Neural progenitor cell (in vitro differentiated cells): ENCODE results near the gene SDK2. TPM values are rescaled to one million over a fixed set of nuclear protein-coding genes. Genes with fewer than 3 reads are reported as not detected.
A peak's percentile ranks its signal among the peaks of the same experiment; 100 is the strongest.

Experiments
- DNase-seq: peaks from one replicate; pipeline ENCODE4 v3.0.0-alpha.2; 2016; ENCODE audit warnings: low spot score
- H2AFZ ChIP-seq: fragments of 200-600 bp; sonication (generic); replicated peaks from 2 replicates; pipeline ENCODE4 v1.6.1; 2016; ENCODE audit warnings: antibody characterized with exemption
- H3F3A ChIP-seq: fragments of 200-600 bp; sonication (generic); 2 replicates; pipeline ENCODE4 v1.6.1; 2016; ENCODE audit warnings: antibody characterized with exemption, low read depth
- H3K27ac ChIP-seq: fragments of 200-600 bp; sonication (generic); 2 replicates; pipeline ENCODE4 v1.5.1; 2016; ENCODE audit warnings: mild to moderate bottlenecking
- H3K27me3 ChIP-seq: fragments of 200-600 bp; sonication (generic); 2 replicates; pipeline ENCODE4 v1.6.1; 2016; ENCODE audit warnings: mild to moderate bottlenecking, moderate library complexity
- H3K36me3 ChIP-seq: fragments of 200-600 bp; sonication (generic); 2 replicates; pipeline ENCODE4 v1.5.1; 2016
- H3K4me1 ChIP-seq: fragments of 200-600 bp; sonication (generic); 2 replicates; pipeline ENCODE4 v1.6.1; 2016; ENCODE audit warnings: mixed run types
- H3K4me2 ChIP-seq: fragments of 200-600 bp; sonication (generic); 2 replicates; pipeline ENCODE4 v1.6.1; 2016
- H3K4me3 ChIP-seq: fragments of 200-600 bp; sonication (generic); 2 replicates; pipeline ENCODE4 v1.5.1; 2016
- H3K79me2 ChIP-seq: fragments of 200-600 bp; sonication (generic); 2 replicates; pipeline ENCODE4 v1.6.1; 2016; ENCODE audit warnings: low read depth
- H3K9ac ChIP-seq: fragments of 200-600 bp; sonication (generic); 2 replicates; pipeline ENCODE4 v1.6.1; 2016
- H3K9me3 ChIP-seq: fragments of 200-600 bp; sonication (generic); 2 replicates; pipeline ENCODE4 v1.5.1; 2016; ENCODE audit warnings: low read depth
- H4K20me1 ChIP-seq: fragments of 200-600 bp; sonication (generic); 2 replicates; pipeline ENCODE4 v1.6.1; 2016; ENCODE audit warnings: low read depth
- H3K27ac Mint-ChIP-seq: 3 replicates; pipeline ENCODE4 v1.8.0; 2021; ENCODE audit warnings: mixed read lengths
- H3K27me3 Mint-ChIP-seq: 2 replicates; pipeline ENCODE4 v1.8.0; 2022; ENCODE audit warnings: low read depth, mild to moderate bottlenecking, inconsistent platforms, moderate library complexity, mixed read lengths; ENCODE audit not compliant: insufficient read depth
- H3K36me3 Mint-ChIP-seq: 3 replicates; pipeline ENCODE4 v1.8.0; 2021; ENCODE audit warnings: mixed read lengths
- H3K4me1 Mint-ChIP-seq: 3 replicates; pipeline ENCODE4 v1.8.0; 2021; ENCODE audit warnings: mixed read lengths
- H3K4me3 Mint-ChIP-seq: 3 replicates; pipeline ENCODE4 v1.8.0; 2021; ENCODE audit warnings: mild to moderate bottlenecking, moderate library complexity, mixed read lengths
- H3K9me3 Mint-ChIP-seq: 3 replicates; pipeline ENCODE4 v1.8.0; 2020; ENCODE audit warnings: mixed read lengths
- CTCF ChIP-seq: fragments of 200-600 bp; sonication (generic); IDR thresholded peaks from 2 replicates; pipeline ENCODE4 v1.5.1; 2017; ENCODE audit warnings: antibody characterized with exemption, mild to moderate bottlenecking
- EZH2 ChIP-seq: fragments of 200-600 bp; sonication (generic); IDR thresholded peaks from 2 replicates; pipeline ENCODE4 v1.6.1; 2017; ENCODE audit warnings: antibody characterized with exemption, mild to moderate bottlenecking, moderate library complexity
- EZH2phosphoT487 ChIP-seq: fragments of 200-600 bp; sonication (generic); IDR thresholded peaks from 2 replicates; pipeline ENCODE4 v1.6.1; 2017; ENCODE audit warnings: antibody characterized with exemption
- total RNA-seq: library from RNA; depleted of rRNA; stranded (reverse); fragments of >200 nt; gene quantifications from 2 replicates; pipeline ENCODE4 v1.2.3, GENCODE V29; 2015; ENCODE audit warnings: low replicate concordance

Gene SDK2
- total RNA-seq, 1 donor from 2014 or later: 15.3 TPM

DNA sequence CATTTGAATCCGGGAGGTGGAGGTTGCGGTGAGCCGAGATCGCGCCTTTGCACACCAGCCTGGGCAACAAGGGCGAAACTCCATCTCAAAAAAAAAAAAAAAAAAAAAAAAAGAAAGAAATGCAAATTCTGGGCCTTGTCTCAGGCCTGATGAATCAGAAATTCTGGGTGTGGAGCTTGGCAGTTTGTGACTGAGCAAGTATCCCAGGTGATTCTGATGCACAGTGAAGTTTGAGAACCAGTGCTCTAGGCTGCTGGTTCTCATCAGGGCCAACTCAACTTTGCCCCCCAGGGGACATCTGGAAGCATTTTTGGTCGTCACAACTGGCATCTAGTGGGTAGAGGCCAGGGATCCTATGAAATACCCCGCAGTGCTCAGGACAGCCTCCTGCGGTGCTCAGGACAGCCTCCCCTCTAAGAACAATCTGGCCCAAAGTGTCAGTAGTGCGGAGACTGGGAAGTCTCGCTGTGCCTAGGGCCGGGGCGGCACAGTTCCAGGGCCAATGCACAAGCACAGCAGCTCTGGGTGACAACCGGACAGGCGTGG, 55.9 kb downstream of the SDK2 start:
- Histone ChIP-seq H3K27me3 (no peaks in the 10 kb centered on the region), H2AFZ (no peak overlapping the region), H3K4me3 (no peak overlapping the region), H3K4me1 (peaks cover 27% of the 10 kb centered on the region), H3K9me3 (no peaks in the 10 kb centered on the region), H4K20me1 (peaks cover 100% of the 10 kb centered on the region), H3K36me3 (no peaks in the 10 kb centered on the region), H3K79me2 (peaks cover 9% of the 10 kb centered on the region), H3K27ac (no peak overlapping the region), H3F3A (peaks cover 23% of the 10 kb centered on the region), H3K4me2 (no peak overlapping the region), H3K9ac (no peak overlapping the region)
- H3K27ac Mint-ChIP-seq: no peak overlapping the region
- TF ChIP-seq CTCF (no peak), EZH2phosphoT487 (no peak), EZH2 (no peak)
- H3K9me3 Mint-ChIP-seq: no peaks in the 10 kb centered on the region
- peaks cover 81% of the 10 kb centered on the region for H3K4me1 Mint-ChIP-seq
- H3K27me3 Mint-ChIP-seq: peaks cover 2% of the 10 kb centered on the region
- H3K4me3 Mint-ChIP-seq: no peak overlapping the region
- no peak for DNase-seq
- peaks cover 4% of the 10 kb centered on the region for H3K36me3 Mint-ChIP-seq

DNA sequence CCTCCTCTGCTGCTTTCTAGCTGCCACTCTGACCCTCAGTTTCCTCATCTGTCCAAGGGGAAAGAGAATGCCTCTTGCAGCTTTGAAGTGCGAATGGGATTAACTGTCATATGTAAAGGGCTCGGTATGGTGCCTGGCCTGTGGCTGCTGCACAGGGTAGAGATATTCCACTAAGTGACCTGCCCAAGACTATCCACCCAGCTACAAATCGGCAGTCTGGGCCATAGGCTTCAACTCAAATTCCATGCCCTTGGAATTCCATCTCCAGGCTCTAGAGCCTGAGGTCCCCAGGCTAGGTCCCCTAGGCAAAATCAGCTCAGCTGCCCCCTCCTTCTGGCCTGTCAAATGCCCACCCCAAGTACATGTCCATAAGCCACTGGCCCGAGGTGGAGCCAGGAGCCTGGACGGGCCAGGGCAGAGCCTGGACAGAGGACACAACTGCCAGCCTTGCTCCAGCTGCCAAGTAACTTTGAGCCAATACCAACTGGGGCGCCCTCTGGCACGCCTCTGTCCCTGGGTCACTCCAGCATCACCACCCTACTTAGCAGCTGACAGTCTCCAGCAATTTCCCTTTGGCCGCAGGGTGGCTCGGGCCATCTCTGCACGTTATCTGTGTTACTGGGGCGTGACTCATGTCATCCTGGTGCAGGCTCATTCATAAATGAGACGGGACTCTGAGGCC, 57.2 kb downstream of the SDK2 start:
- peaks cover 23% of the 10 kb centered on the region for H3F3A ChIP-seq
- Mint-ChIP-seq H3K4me1 (peaks cover 80% of the 10 kb centered on the region), H3K27ac (no peak overlapping the region), H3K4me3 (no peak overlapping the region), H3K36me3 (peaks cover 4% of the 10 kb centered on the region), H3K9me3 (no peaks in the 10 kb centered on the region), H3K27me3 (peaks cover 6% of the 10 kb centered on the region)
- no peak overlapping the region for H2AFZ ChIP-seq
- no peak overlapping the region for H3K4me2 ChIP-seq
- H3K27me3 ChIP-seq: no peaks in the 10 kb centered on the region
- TF ChIP-seq EZH2phosphoT487 (no peak), CTCF (no peak), EZH2 (no peak)
- peaks cover 6% of the 10 kb centered on the region for H3K79me2 ChIP-seq
- no peak for DNase-seq
- no peak overlapping the region for H3K4me3 ChIP-seq
- H3K4me1 ChIP-seq: peaks cover 27% of the 10 kb centered on the region
- no peaks in the 10 kb centered on the region for H3K36me3 ChIP-seq
- no peaks in the 10 kb centered on the region for H3K9me3 ChIP-seq
- H3K9ac ChIP-seq: no peak overlapping the region
- peaks cover 100% of the 10 kb centered on the region for H4K20me1 ChIP-seq
- no peak overlapping the region for H3K27ac ChIP-seq

DNA sequence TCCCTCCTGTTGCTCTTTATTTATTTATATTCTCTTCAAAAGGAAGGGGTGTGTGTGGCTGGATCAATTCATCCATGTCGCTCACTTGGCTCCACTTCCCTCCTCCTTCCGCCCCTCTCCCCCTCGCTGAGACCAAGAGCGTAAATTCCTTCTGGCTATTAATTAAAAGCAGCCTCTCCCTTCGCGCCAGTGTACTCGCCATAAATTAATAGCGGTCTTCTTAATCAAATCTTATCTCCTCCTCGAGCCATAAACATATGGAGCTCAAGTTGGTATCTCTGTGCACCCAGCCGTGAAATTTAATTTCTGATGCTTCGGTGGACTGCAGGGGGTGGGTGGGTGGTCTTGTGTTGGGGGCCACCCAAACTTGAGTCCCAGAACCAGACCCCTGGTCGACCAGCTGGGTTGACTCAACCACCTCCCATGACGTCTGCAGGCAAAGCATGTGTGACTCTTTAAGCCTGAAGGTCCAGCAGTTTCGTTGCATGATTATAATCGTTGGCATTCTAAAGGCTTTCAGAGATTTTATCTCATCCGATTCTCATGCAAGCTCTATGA, 57.9 kb downstream of the SDK2 start:
- Mint-ChIP-seq H3K36me3 (peaks cover under 1% of the 10 kb centered on the region), H3K27me3 (peaks cover 6% of the 10 kb centered on the region), H3K4me3 (peak overlapping the region; percentile 31), H3K27ac (peak overlapping the region; percentile 2), H3K9me3 (no peaks in the 10 kb centered on the region), H3K4me1 (peaks cover 77% of the 10 kb centered on the region)
- Histone ChIP-seq H4K20me1 (peaks cover 100% of the 10 kb centered on the region), H3K9ac (no peak overlapping the region), H2AFZ (no peak overlapping the region), H3K4me3 (no peak overlapping the region), H3K9me3 (no peaks in the 10 kb centered on the region), H3K4me2 (no peak overlapping the region), H3K27ac (no peak overlapping the region), H3K27me3 (no peaks in the 10 kb centered on the region), H3K4me1 (peaks cover 27% of the 10 kb centered on the region), H3K36me3 (no peaks in the 10 kb centered on the region), H3F3A (peaks cover 23% of the 10 kb centered on the region), H3K79me2 (peaks cover 6% of the 10 kb centered on the region)
- no peak for TF ChIP-seq EZH2phosphoT487
- no peak for TF ChIP-seq EZH2
- no peak for TF ChIP-seq CTCF
- no peak for DNase-seq
